ENCODE results near the gene MAP3K3. TPM values are rescaled to one million over a fixed set of nuclear protein-coding genes. Genes with fewer than 3 reads are reported as not detected.

MAP3K3 gene
- total and polyA plus RNA-seq, 2 donors (not counting 3 experiments of a cell fraction or from before 2014, with no cell fraction given): 56.6 to 81.0 TPM

GRCh38 chr17:63704836-63705235, 82.6 kb downstream of the MAP3K3 start:
- no peak for FAIRE-seq
- DNase-seq (ENCODE audit: low read depth, low spot score): no peak
- intact Hi-C loops (cut with micrococcal nuclease): no loop called here
- Histone ChIP-seq H3K27me3 (ENCODE audit: control insufficient read depth in 2 of 2, insufficient read depth in 2 of 2, low read length in 2 of 2) (no peaks in the 10 kb centered on the region), H3K4me1 (ENCODE audit: control insufficient read depth, extremely low read depth, insufficient read depth, low read length) (peaks cover 19% of the 10 kb centered on the region), H3K4me2 (ENCODE audit: insufficient read depth, low read length) (no peak overlapping the region), H2AFZ (ENCODE audit: low read depth, low read length) (no peak overlapping the region), H3K4me3 (replicated peaks in 1 of 3; ENCODE audit: insufficient read depth in 1 of 3, low read depth in 1 of 3, low read length in 3 of 3) (no peak overlapping the region), H3K9ac (replicated peaks; ENCODE audit: extremely low read depth, insufficient read depth, low read length) (no peak overlapping the region), H3K79me2 (ENCODE audit: control insufficient read depth, insufficient read depth, low read length) (peaks cover 7% of the 10 kb centered on the region), H3K27ac (ENCODE audit: insufficient read depth, low read depth, low read length) (no peak overlapping the region), H4K20me1 (replicated peaks; ENCODE audit: control insufficient read depth, extremely low read depth, insufficient read depth, low read length) (no peaks in the 10 kb centered on the region), H3K9me3 (replicated peaks; ENCODE audit: control insufficient read depth, insufficient read depth, low read length) (no peaks in the 10 kb centered on the region), H3K9me1 (replicated peaks; ENCODE audit: control insufficient read depth, extremely low read depth, insufficient read depth, low read length) (no peaks in the 10 kb centered on the region), H3K36me3 (ENCODE audit: control insufficient read depth in 2 of 2, extremely low read depth in 1 of 2, insufficient read depth in 2 of 2, low read length in 2 of 2) (peaks cover 0 to 16% of the 10 kb centered on the region in 2 experiments)
- ChIA-PET POLR2A (interaction anchor here (0.8 kb wide), 1 partner anchor 69 kb away, joined by 3 read pairs; the partner anchor contains the start of genes CCDC47 and DDX42), CTCF (interaction anchor here (1.4 kb wide), 1 partner anchor 279 kb away, joined by 4 read pairs; no protein-coding TSS in a partner anchor)
- no TSS peak for BruUV-seq (replicated peaks)
- TF ChIP-seq MAX (IDR thresholded peaks at IDR 0.05; ENCODE audit: insufficient read depth, insufficient read length): no peak
- TF ChIP-seq POLR2A (IDR thresholded peaks at IDR 0.05; ENCODE audit: low read depth, low read length): no peak
- TF ChIP-seq MYC (IDR thresholded peaks at IDR 0.05; ENCODE audit: low read depth, low read length): no peak
- TF ChIP-seq, protein P1, sequence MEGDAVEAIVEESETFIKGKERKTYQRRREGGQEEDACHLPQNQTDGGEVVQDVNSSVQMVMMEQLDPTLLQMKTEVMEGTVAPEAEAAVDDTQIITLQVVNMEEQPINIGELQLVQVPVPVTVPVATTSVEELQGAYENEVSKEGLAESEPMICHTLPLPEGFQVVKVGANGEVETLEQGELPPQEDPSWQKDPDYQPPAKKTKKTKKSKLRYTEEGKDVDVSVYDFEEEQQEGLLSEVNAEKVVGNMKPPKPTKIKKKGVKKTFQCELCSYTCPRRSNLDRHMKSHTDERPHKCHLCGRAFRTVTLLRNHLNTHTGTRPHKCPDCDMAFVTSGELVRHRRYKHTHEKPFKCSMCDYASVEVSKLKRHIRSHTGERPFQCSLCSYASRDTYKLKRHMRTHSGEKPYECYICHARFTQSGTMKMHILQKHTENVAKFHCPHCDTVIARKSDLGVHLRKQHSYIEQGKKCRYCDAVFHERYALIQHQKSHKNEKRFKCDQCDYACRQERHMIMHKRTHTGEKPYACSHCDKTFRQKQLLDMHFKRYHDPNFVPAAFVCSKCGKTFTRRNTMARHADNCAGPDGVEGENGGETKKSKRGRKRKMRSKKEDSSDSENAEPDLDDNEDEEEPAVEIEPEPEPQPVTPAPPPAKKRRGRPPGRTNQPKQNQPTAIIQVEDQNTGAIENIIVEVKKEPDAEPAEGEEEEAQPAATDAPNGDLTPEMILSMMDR (IDR thresholded peaks at IDR 0.05; ENCODE audit: extremely low read depth in 1 of 2, insufficient read depth in 1 of 2, low read depth in 1 of 2, low read length in 2 of 2): no peak
- no peak for TF ChIP-seq JUN (IDR thresholded peaks at IDR 0.05; ENCODE audit: borderline replicate concordance, insufficient read depth, insufficient read length, low read depth)
- no peak for TF ChIP-seq EZH2 (IDR thresholded peaks at IDR 0.05; ENCODE audit: borderline replicate concordance, low read depth, low read length, severe bottlenecking)
- TF ChIP-seq GATA2 (IDR thresholded peaks at IDR 0.05; ENCODE audit: insufficient read depth, insufficient read length, low read depth, low read length): no peak
- TF ChIP-seq POLR2AphosphoS5 (IDR thresholded peaks at IDR 0.05; ENCODE audit: insufficient read depth, low read depth, low read length): no peak
- dilution Hi-C loops (cut with MboI; ENCODE audit: extremely low pct_ligation_motif_present, low sequenced_read_pairs): no loop called here
